Activated gamma-delta T cell treated with anti-CD3 and anti-CD28 coated beads, Interleukin-2, amount 50 U/mL, for 16 hours (primary cell): ENCODE data around the gene MED15.
"Not testable (repeated sequence)": the region's sequence is repeated elsewhere in the genome, so short reads cannot be mapped to it uniquely, and the experiment has no call there.

Experiments
- DNase-seq: peaks from one replicate; pipeline ENCODE4 v3.0.0-alpha.2; 2020; ENCODE audit warnings: low read depth

Gene MED15

GRCh38 chr22:20507253-20508066, at the start of gene MED15:
TSS of gene MED15 (plus strand) at chr22:20507610. CDS start at chr22:20507679, 69 bp downstream.
- DNase-seq = peak; percentile 76

- no peak for DNase-seq
Measured at GRCh38 chr22:20458530-20459151, 48.8 kb upstream of the MED15 start.

- DNase-seq = no peak
Measured at GRCh38 chr22:20459152-20459542, 48.3 kb upstream of the MED15 start.

GRCh38 chr22:20459862-20460261, 47.5 kb upstream of the MED15 start:
- no peak for DNase-seq

- no peak for DNase-seq
Measured at GRCh38 chr22:20463324-20464095, 43.9 kb upstream of the MED15 start.

- DNase-seq = peak; percentile 25
Measured at GRCh38 chr22:20464096-20464614, 43.3 kb upstream of the MED15 start.

- DNase-seq = no peak
Measured at GRCh38 chr22:20464912-20465758, 42.3 kb upstream of the MED15 start.

GRCh38 chr22:20465759-20466077, 41.7 kb upstream of the MED15 start:
- DNase-seq = no peak

- DNase-seq = no peak
Measured at GRCh38 chr22:20466659-20467379, 40.6 kb upstream of the MED15 start.

- DNase-seq = no peak
Measured at GRCh38 chr22:20469110-20469868, 38.1 kb upstream of the MED15 start.

- not testable (repeated sequence) for DNase-seq
Measured at GRCh38 chr22:20470525-20470924, 36.9 kb upstream of the MED15 start.

- no peak for DNase-seq
Measured at GRCh38 chr22:20471126-20471833, 36.1 kb upstream of the MED15 start.

GRCh38 chr22:20472629-20473442, 34.6 kb upstream of the MED15 start:
- no peak for DNase-seq

GRCh38 chr22:20475115-20475436, 32.3 kb upstream of the MED15 start:
- DNase-seq = no peak

GRCh38 chr22:20475569-20475968, 31.8 kb upstream of the MED15 start:
- not testable (repeated sequence) for DNase-seq

- not testable (repeated sequence) for DNase-seq
Measured at GRCh38 chr22:20478059-20478458, 29.4 kb upstream of the MED15 start.

GRCh38 chr22:20479612-20480196, 27.7 kb upstream of the MED15 start:
- DNase-seq = no peak

GRCh38 chr22:20483143-20483506, 24.3 kb upstream of the MED15 start:
- DNase-seq = not testable (repeated sequence)

- DNase-seq = no peak
Measured at GRCh38 chr22:20483771-20484170, 23.6 kb upstream of the MED15 start.
